ENCODE results near the gene CELSR3. TPM values are rescaled to one million over a fixed set of nuclear protein-coding genes. Genes with fewer than 3 reads are reported as not detected.

Gene CELSR3
- polyA plus RNA-seq, 2 of the 4 experiments (the other 2 are of a cell fraction) = 2.2 to 4.8 TPM

DNA sequence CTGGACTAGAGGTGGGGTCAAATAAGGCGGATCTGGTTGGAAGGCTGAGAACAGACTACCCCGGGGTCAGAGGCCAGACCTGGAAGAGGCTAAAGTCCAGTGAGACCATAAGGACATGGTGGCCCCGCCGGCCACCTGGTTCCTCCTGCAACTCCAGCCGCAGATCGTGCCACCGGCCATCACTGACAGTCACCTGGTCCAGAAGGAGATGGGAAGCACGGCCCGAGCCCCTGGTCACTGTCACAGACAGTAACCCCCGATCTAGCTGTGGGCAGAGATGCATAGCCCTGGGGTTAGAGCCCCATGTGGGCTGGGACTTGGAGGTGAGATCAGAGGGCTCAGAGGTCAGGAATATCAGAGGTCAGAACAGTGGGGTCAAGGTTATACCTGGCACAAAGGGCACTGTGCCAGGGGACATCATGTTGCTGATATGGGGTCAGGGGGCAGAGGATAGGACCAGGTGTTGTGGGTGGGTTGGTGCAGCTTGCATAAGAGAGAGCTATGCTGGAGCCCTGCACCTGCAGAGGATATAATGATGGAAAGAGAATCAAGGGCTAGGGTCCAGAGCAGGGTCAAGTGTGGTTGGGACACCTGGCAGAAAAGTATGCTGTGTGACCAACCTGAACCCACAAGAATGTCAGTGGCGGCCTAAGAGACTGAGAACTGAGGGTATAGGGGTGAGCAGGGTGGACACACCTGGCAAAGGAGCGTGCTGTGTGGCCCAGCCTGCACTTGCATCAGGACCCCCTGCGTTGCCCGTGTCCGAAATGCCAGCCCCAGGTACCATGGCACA lies 9.6 kb downstream of the CELSR3 start:
- no peak for TF ChIP-seq NPAS2 (CRISPR knock-in tag; IDR thresholded peaks at IDR 0.05; ENCODE audit: borderline replicate concordance)
- no peak for TF ChIP-seq EHF (CRISPR knock-in tag; IDR thresholded peaks at IDR 0.05)
- no peak for TF ChIP-seq EP300 (IDR thresholded peaks at IDR 0.05)
- TF ChIP-seq JUNB (IDR thresholded peaks at IDR 0.05) = no peak
- TF ChIP-seq ZFP36 (IDR thresholded peaks at IDR 0.05; ENCODE audit: borderline replicate concordance, partially characterized antibody) = no peak
- no peak for TF ChIP-seq SREBF2 (IDR thresholded peaks at IDR 0.05)
- TF ChIP-seq CTCF (IDR thresholded peaks at IDR 0.05) = no peak
- no peak for TF ChIP-seq CHD4 (IDR thresholded peaks at IDR 0.05; ENCODE audit: borderline replicate concordance)
- TF ChIP-seq RNF2 (IDR thresholded peaks at IDR 0.05; ENCODE audit: borderline replicate concordance, low read depth) = no peak
- TF ChIP-seq RARB (CRISPR knock-in tag; IDR thresholded peaks at IDR 0.05) = no peak
- no peak for TF ChIP-seq HOXB5 (CRISPR knock-in tag; IDR thresholded peaks at IDR 0.05)
- TF ChIP-seq, protein P1, sequence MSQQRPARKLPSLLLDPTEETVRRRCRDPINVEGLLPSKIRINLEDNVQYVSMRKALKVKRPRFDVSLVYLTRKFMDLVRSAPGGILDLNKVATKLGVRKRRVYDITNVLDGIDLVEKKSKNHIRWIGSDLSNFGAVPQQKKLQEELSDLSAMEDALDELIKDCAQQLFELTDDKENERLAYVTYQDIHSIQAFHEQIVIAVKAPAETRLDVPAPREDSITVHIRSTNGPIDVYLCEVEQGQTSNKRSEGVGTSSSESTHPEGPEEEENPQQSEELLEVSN (IDR thresholded peaks at IDR 0.05; ENCODE audit: borderline replicate concordance, low read depth) = no peak
- no peak for TF ChIP-seq ZSCAN20 (CRISPR knock-in tag; IDR thresholded peaks at IDR 0.05)
- TF ChIP-seq HOXA7 (CRISPR knock-in tag; IDR thresholded peaks at IDR 0.05) = no peak
- TF ChIP-seq KDM1A (IDR thresholded peaks at IDR 0.05; ENCODE audit: low read depth) = no peak
- no peak for TF ChIP-seq POLR2AphosphoS2 (conservative IDR thresholded peaks at IDR 0.05; ENCODE audit: low read length)
- no peak for FAIRE-seq
- 91% methylated on average over 15 of the region's 15 CpGs for WGBS (ENCODE audit: missing lambda C conversion rate)
- DNase-seq (ENCODE audit: low read depth in 1 of 2, low spot score in 1 of 2) = no peak
- Histone ChIP-seq H3K4me2 (no peak overlapping the region), H3K4me1 (peaks cover 9% of the 10 kb centered on the region; the same call in 1 of the 3 replicates), H3K4me3 (no peak overlapping the region), H3K9me3 (no peaks in the 10 kb centered on the region), H3K27ac (no peak overlapping the region)
- CTCF ChIA-PET = interaction anchor here (3.3 to 6.3 kb wide), 2 partner anchors 10 to 19 kb away, joined by 13 to 46 read pairs; partner anchors contain the start of genes CELSR3 and SLC26A6
- POLR2A ChIA-PET = no interaction called here
- ATAC-seq = no peak

DNA sequence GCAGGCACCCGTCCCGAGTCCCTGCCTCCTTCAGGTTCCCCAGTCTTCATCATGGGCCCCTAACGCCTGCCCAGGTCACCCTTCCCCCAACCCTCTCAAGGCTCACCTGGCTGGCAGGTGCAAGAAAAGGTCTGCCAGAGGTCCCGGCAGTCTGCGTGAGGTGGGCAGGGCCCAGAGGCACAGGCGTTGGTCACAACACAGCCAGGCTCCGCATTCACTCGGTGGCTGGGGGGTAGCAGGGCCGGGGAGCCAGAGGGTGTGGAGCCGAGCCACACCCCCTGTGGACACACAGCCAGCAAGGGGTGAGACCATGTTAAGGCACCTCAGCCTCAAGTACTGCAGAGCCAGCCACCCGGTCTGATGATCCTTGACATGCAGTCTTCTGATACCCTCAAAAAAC lies 10.9 kb downstream of the CELSR3 start:
- Histone ChIP-seq H3K9me3 (no peaks in the 10 kb centered on the region), H3K27ac (no peak overlapping the region), H3K4me1 (peaks cover 9% of the 10 kb centered on the region; the same call in 1 of the 3 replicates), H3K4me2 (no peak overlapping the region), H3K4me3 (no peak overlapping the region)
- DNase-seq (ENCODE audit: low read depth in 1 of 2, low spot score in 1 of 2) = no peak
- ATAC-seq = no peak
- ChIA-PET POLR2A (no interaction called here), CTCF (interaction anchor here (0.7 to 3.3 kb wide), 4 partner anchors 11 to 59 kb away, joined by 3 to 13 read pairs (median 3); partner anchors contain the start of genes CELSR3 and UQCRC1)
- no peak for FAIRE-seq
- 80% methylated on average over 1 of the region's 11 CpGs for WGBS (ENCODE audit: missing lambda C conversion rate)
- TF ChIP-seq CTCF (IDR thresholded peaks at IDR 0.05) (no peak), POLR2A (IDR thresholded peaks at IDR 0.05; ENCODE audit: low read length) (no peak), ZFP36 (IDR thresholded peaks at IDR 0.05; ENCODE audit: borderline replicate concordance, partially characterized antibody) (no peak), SMC3 (IDR thresholded peaks at IDR 0.05) (no peak), KDM5A (IDR thresholded peaks at IDR 0.05) (no peak), HOXA7 (CRISPR knock-in tag; IDR thresholded peaks at IDR 0.05) (no peak), MAFK (IDR thresholded peaks at IDR 0.05; ENCODE audit: partially characterized antibody) (no peak), CBX8 (IDR thresholded peaks at IDR 0.05) (no peak), CEBPB (IDR thresholded peaks at IDR 0.05) (no peak), SREBF2 (IDR thresholded peaks at IDR 0.05) (no peak), ATOH8 (CRISPR knock-in tag; IDR thresholded peaks at IDR 0.05; ENCODE audit: low read depth) (no peak), KDM1A (IDR thresholded peaks at IDR 0.05; ENCODE audit: low read depth) (no peak), RCOR1 (IDR thresholded peaks at IDR 0.05; ENCODE audit: low read depth, low read length) (no peak)
- TF ChIP-seq, protein P2, sequence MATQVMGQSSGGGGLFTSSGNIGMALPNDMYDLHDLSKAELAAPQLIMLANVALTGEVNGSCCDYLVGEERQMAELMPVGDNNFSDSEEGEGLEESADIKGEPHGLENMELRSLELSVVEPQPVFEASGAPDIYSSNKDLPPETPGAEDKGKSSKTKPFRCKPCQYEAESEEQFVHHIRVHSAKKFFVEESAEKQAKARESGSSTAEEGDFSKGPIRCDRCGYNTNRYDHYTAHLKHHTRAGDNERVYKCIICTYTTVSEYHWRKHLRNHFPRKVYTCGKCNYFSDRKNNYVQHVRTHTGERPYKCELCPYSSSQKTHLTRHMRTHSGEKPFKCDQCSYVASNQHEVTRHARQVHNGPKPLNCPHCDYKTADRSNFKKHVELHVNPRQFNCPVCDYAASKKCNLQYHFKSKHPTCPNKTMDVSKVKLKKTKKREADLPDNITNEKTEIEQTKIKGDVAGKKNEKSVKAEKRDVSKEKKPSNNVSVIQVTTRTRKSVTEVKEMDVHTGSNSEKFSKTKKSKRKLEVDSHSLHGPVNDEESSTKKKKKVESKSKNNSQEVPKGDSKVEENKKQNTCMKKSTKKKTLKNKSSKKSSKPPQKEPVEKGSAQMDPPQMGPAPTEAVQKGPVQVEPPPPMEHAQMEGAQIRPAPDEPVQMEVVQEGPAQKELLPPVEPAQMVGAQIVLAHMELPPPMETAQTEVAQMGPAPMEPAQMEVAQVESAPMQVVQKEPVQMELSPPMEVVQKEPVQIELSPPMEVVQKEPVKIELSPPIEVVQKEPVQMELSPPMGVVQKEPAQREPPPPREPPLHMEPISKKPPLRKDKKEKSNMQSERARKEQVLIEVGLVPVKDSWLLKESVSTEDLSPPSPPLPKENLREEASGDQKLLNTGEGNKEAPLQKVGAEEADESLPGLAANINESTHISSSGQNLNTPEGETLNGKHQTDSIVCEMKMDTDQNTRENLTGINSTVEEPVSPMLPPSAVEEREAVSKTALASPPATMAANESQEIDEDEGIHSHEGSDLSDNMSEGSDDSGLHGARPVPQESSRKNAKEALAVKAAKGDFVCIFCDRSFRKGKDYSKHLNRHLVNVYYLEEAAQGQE (IDR thresholded peaks at IDR 0.05) = no peak
- TF ChIP-seq, protein P3, sequence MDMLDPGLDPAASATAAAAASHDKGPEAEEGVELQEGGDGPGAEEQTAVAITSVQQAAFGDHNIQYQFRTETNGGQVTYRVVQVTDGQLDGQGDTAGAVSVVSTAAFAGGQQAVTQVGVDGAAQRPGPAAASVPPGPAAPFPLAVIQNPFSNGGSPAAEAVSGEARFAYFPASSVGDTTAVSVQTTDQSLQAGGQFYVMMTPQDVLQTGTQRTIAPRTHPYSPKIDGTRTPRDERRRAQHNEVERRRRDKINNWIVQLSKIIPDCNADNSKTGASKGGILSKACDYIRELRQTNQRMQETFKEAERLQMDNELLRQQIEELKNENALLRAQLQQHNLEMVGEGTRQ (IDR thresholded peaks at IDR 0.05) = no peak

Data from A549 (cell line).